Stimulated activated CD4-positive, alpha-beta T cell treated with anti-CD3 and anti-CD28 coated beads, Interleukin-1b, Interleukin-23, amount 100 ng/mL, for 1 hour (primary cell): ENCODE measurements around the gene TREX2.
A peak's percentile ranks its signal among the peaks of the same experiment; 100 is the strongest.
"Not testable (repeated sequence)": the region's sequence is repeated elsewhere in the genome, so short reads cannot be mapped to it uniquely, and the experiment has no call there.

Experiments
- DNase-seq, 2 donors: peaks; one replicate each; pipeline ENCODE4 v3.0.0-alpha.2; 2020; ENCODE audit warnings: low read depth in 2 of 2

TREX2 gene

GRCh38 chrX:153408871-153409351 lies 36.9 kb downstream of the TREX2 start:
- no peak for DNase-seq

- no peak for DNase-seq
Measured at GRCh38 chrX:153408221-153408721, 37.6 kb downstream of the TREX2 start.

- no peak for DNase-seq
Measured at GRCh38 chrX:153407736-153408135, 38.1 kb downstream of the TREX2 start.

GRCh38 chrX:153406903-153407302 lies 39.0 kb downstream of the TREX2 start:
- no peak for DNase-seq

- no peak for DNase-seq
Measured at GRCh38 chrX:153406011-153406410, 39.8 kb downstream of the TREX2 start.

GRCh38 chrX:153405426-153405825 lies 40.4 kb downstream of the TREX2 start:
- DNase-seq = no peak

- DNase-seq = not testable (repeated sequence)
Measured at GRCh38 chrX:153404333-153404732, 41.5 kb downstream of the TREX2 start.

GRCh38 chrX:153401133-153401764 lies 44.6 kb downstream of the TREX2 start, which contains the start of gene PNMA6E:
Gene PNMA6E (minus strand): TSS chrX:153401350. CDS start chrX:153398849, 2,501 bp downstream.
- DNase-seq = no peak

- DNase-seq = peak in 1 of 2 donors; percentile 28
Measured at GRCh38 chrX:153400146-153401132, 45.4 kb downstream of the TREX2 start.

- no peak for DNase-seq
Measured at GRCh38 chrX:153398275-153398960, 47.4 kb downstream of the TREX2 start.

- DNase-seq = no peak
Measured at GRCh38 chrX:153397256-153397960, 48.4 kb downstream of the TREX2 start.

- no peak for DNase-seq
Measured at GRCh38 chrX:153396320-153397195, 49.3 kb downstream of the TREX2 start.

GRCh38 chrX:153395613-153396319 lies 50.1 kb downstream of the TREX2 start:
- DNase-seq = no peak

GRCh38 chrX:153394612-153395011 lies 51.2 kb downstream of the TREX2 start:
- no peak for DNase-seq
